ENCODE measurements around the gene FUNDC1.

The FUNDC1 gene

GRCh38 chrX:44514272-44514671 lies 28.4 kb downstream of the FUNDC1 start:
- H3K4me3 ChIP-seq (ENCODE audit: insufficient read depth, low read length, poor library complexity, severe bottlenecking): no peak overlapping the region
- H3K4me2 ChIP-seq (ENCODE audit: low read depth, low read length, poor library complexity, severe bottlenecking): no peak overlapping the region
- H3K9me2 ChIP-seq (replicated peaks; ENCODE audit: insufficient read depth, low read length): no peaks in the 10 kb centered on the region
- H3K27me3 ChIP-seq (ENCODE audit: low read length): no peaks in the 10 kb centered on the region
- H3K36me3 ChIP-seq (ENCODE audit: low read length): no peaks in the 10 kb centered on the region
- H4K20me1 ChIP-seq (ENCODE audit: low read depth, low read length): no peaks in the 10 kb centered on the region
- H3K79me2 ChIP-seq (ENCODE audit: insufficient read depth, low read length): no peaks in the 10 kb centered on the region
- no peaks in the 10 kb centered on the region for H3F3A ChIP-seq (ENCODE audit: insufficient read depth)
- no peak overlapping the region for H2AFZ ChIP-seq (ENCODE audit: low read depth, low read length, severe bottlenecking)
- no peak overlapping the region for H3K9ac ChIP-seq (ENCODE audit: low read length)
- no peaks in the 10 kb centered on the region for H3K9me3 ChIP-seq (ENCODE audit: insufficient read depth, low read length)
- TF ChIP-seq EZH2phosphoT487 (conservative IDR thresholded peaks at IDR 0.05; ENCODE audit: low read length) (no peak), CTCF (IDR thresholded peaks at IDR 0.05; ENCODE audit: insufficient read depth, low read length, poor library complexity, severe bottlenecking) (no peak)
- H3K27ac ChIP-seq (ENCODE audit: low read depth, low read length): no peak overlapping the region

GRCh38 chrX:44507292-44507691 lies 35.4 kb downstream of the FUNDC1 start:
- TF ChIP-seq CTCF (IDR thresholded peaks at IDR 0.05; ENCODE audit: insufficient read depth, low read length, poor library complexity, severe bottlenecking) (no peak), EZH2phosphoT487 (conservative IDR thresholded peaks at IDR 0.05; ENCODE audit: low read length) (no peak)

DNA sequence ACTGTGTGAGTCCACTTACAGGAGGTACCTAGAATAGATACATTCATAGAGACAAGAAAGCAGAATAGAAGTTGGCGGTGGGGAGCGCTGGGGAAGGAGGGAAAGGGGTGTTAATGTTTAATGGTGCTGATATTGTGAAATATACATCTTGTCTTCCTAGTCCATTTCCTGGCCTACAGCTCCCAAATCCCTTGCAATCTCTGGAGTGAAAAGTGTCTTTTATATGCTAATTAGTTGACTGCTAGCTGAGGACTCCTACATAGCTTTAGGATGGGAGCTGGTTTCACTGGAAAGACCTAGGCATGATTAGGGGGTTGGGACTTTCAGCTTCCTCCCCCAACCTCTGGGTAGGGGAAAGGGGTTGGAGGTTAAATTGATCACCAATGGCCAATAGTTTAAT lies 36.0 kb downstream of the FUNDC1 start:
- Histone ChIP-seq H3K4me2 (ENCODE audit: low read depth, low read length, poor library complexity, severe bottlenecking) (no peak overlapping the region), H3K36me3 (ENCODE audit: low read length) (no peaks in the 10 kb centered on the region), H3K9me2 (replicated peaks; ENCODE audit: insufficient read depth, low read length) (no peaks in the 10 kb centered on the region), H3K4me3 (ENCODE audit: insufficient read depth, low read length, poor library complexity, severe bottlenecking) (no peak overlapping the region), H3K9me3 (ENCODE audit: insufficient read depth, low read length) (no peaks in the 10 kb centered on the region), H3K27ac (ENCODE audit: low read depth, low read length) (no peak overlapping the region), H3F3A (ENCODE audit: insufficient read depth) (no peaks in the 10 kb centered on the region), H3K9ac (ENCODE audit: low read length) (no peak overlapping the region), H3K79me2 (ENCODE audit: insufficient read depth, low read length) (no peaks in the 10 kb centered on the region), H2AFZ (ENCODE audit: low read depth, low read length, severe bottlenecking) (no peak overlapping the region), H3K27me3 (ENCODE audit: low read length) (no peaks in the 10 kb centered on the region), H4K20me1 (ENCODE audit: low read depth, low read length) (no peaks in the 10 kb centered on the region)
- TF ChIP-seq CTCF (IDR thresholded peaks at IDR 0.05; ENCODE audit: insufficient read depth, low read length, poor library complexity, severe bottlenecking) (no peak), EZH2phosphoT487 (conservative IDR thresholded peaks at IDR 0.05; ENCODE audit: low read length) (no peak)

More at GRCh38 chrX:44507292-44507691, 35.4 kb downstream of the FUNDC1 start:
- H3K36me3 ChIP-seq (ENCODE audit: low read length): no peaks in the 10 kb centered on the region
- H3K9me3 ChIP-seq (ENCODE audit: insufficient read depth, low read length): no peaks in the 10 kb centered on the region
- H3K4me3 ChIP-seq (ENCODE audit: insufficient read depth, low read length, poor library complexity, severe bottlenecking): no peak overlapping the region
- H3F3A ChIP-seq (ENCODE audit: insufficient read depth): no peaks in the 10 kb centered on the region
- H3K79me2 ChIP-seq (ENCODE audit: insufficient read depth, low read length): no peaks in the 10 kb centered on the region
- no peak overlapping the region for H3K9ac ChIP-seq (ENCODE audit: low read length)
- H3K27me3 ChIP-seq (ENCODE audit: low read length): no peaks in the 10 kb centered on the region
- H4K20me1 ChIP-seq (ENCODE audit: low read depth, low read length): no peaks in the 10 kb centered on the region
- no peak overlapping the region for H3K27ac ChIP-seq (ENCODE audit: low read depth, low read length)
- no peak overlapping the region for H3K4me2 ChIP-seq (ENCODE audit: low read depth, low read length, poor library complexity, severe bottlenecking)
- no peak overlapping the region for H2AFZ ChIP-seq (ENCODE audit: low read depth, low read length, severe bottlenecking)
- H3K9me2 ChIP-seq (replicated peaks; ENCODE audit: insufficient read depth, low read length): no peaks in the 10 kb centered on the region
